Endothelial cell (in vitro differentiated cells): ENCODE results near the gene RIPOR3. TPM values are rescaled to one million over a fixed set of nuclear protein-coding genes. Genes with fewer than 3 reads are reported as not detected.

Source experiments
- DNase-seq: peaks from one replicate; pipeline ENCODE4 v3.0.0; 2021; ENCODE audit warnings: low spot score
- H3K27ac Mint-ChIP-seq: one replicate; pipeline ENCODE4 v1.8.0; 2021; ENCODE audit warnings: mixed read lengths, inconsistent platforms; ENCODE audit not compliant: unreplicated experiment
- H3K27me3 Mint-ChIP-seq: one replicate; pipeline ENCODE4 v1.8.0; 2021; ENCODE audit warnings: mild to moderate bottlenecking, moderate library complexity, mixed read lengths, inconsistent platforms; ENCODE audit not compliant: unreplicated experiment
- H3K36me3 Mint-ChIP-seq: one replicate; pipeline ENCODE4 v1.8.0; 2021; ENCODE audit warnings: mild to moderate bottlenecking, low read depth, mixed read lengths, inconsistent platforms; ENCODE audit not compliant: unreplicated experiment
- H3K4me1 Mint-ChIP-seq: one replicate; pipeline ENCODE4 v1.8.0; 2021; ENCODE audit warnings: mild to moderate bottlenecking, mixed read lengths, inconsistent platforms; ENCODE audit not compliant: unreplicated experiment
- H3K4me3 Mint-ChIP-seq: one replicate; pipeline ENCODE4 v1.8.0; 2021; ENCODE audit warnings: mild to moderate bottlenecking, mixed read lengths, inconsistent platforms; ENCODE audit not compliant: unreplicated experiment
- H3K9me3 Mint-ChIP-seq: one replicate; pipeline ENCODE4 v1.8.0; 2021; ENCODE audit warnings: mixed read lengths, inconsistent platforms; ENCODE audit not compliant: unreplicated experiment
- total RNA-seq: library from RNA; stranded (reverse); fragmentation: NEBNext Ultra II Directional; extraction: Animal tissue kit (Norgen Biotek cat#: 25700); gene quantifications from one replicate; pipeline ENCODE4 v1.2.1, GENCODE V29; 2021; ENCODE audit not compliant: unreplicated experiment
- TF ChIP-seq, protein P1 (sequence below): fragments of 200-600 bp; sonication (generic); IDR thresholded peaks from one replicate; pipeline ENCODE4 v1.5.0; 2021; ENCODE audit warnings: antibody characterized with exemption; ENCODE audit not compliant: unreplicated experiment

RIPOR3 gene
- total RNA-seq, 1 donor from 2014 or later = 11.2 TPM

GRCh38 chr20:50681359-50682064 lies 9.8 kb downstream of the RIPOR3 start:
- Mint-ChIP-seq H3K36me3 (peaks cover 4% of the 10 kb centered on the region), H3K9me3 (no peaks in the 10 kb centered on the region), H3K4me1 (peaks cover 3% of the 10 kb centered on the region), H3K27ac (no peak overlapping the region), H3K4me3 (no peak overlapping the region), H3K27me3 (no peaks in the 10 kb centered on the region)
- TF ChIP-seq, protein P1, sequence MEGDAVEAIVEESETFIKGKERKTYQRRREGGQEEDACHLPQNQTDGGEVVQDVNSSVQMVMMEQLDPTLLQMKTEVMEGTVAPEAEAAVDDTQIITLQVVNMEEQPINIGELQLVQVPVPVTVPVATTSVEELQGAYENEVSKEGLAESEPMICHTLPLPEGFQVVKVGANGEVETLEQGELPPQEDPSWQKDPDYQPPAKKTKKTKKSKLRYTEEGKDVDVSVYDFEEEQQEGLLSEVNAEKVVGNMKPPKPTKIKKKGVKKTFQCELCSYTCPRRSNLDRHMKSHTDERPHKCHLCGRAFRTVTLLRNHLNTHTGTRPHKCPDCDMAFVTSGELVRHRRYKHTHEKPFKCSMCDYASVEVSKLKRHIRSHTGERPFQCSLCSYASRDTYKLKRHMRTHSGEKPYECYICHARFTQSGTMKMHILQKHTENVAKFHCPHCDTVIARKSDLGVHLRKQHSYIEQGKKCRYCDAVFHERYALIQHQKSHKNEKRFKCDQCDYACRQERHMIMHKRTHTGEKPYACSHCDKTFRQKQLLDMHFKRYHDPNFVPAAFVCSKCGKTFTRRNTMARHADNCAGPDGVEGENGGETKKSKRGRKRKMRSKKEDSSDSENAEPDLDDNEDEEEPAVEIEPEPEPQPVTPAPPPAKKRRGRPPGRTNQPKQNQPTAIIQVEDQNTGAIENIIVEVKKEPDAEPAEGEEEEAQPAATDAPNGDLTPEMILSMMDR = no peak
- DNase-seq = no peak

- H3K27ac Mint-ChIP-seq = no peak overlapping the region
- H3K4me3 Mint-ChIP-seq = no peak overlapping the region
- peaks cover 4% of the 10 kb centered on the region for H3K36me3 Mint-ChIP-seq
- no peaks in the 10 kb centered on the region for H3K9me3 Mint-ChIP-seq
- peaks cover 7% of the 10 kb centered on the region for H3K4me1 Mint-ChIP-seq
- H3K27me3 Mint-ChIP-seq = no peaks in the 10 kb centered on the region
- TF ChIP-seq, protein P1 = no peak
- DNase-seq = no peak
Measured at GRCh38 chr20:50680105-50680960, 11.0 kb downstream of the RIPOR3 start.

DNA sequence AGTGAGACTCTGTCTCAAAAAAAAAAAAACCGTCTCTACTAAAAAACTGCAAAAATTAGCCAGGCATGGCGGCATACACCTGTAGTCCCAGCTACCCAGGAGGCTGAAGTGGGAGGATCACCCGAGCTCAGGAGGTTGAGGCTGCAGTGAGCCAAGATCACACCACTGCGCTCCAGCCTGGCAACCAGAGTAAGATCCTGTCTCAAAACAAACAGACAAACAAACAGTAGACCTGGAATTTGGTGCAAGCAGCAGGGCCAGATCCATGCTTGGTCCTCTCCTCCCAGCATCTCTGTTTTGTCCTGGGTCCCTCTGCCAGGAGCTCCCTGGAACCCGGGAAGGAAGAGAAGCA lies 11.6 kb downstream of the RIPOR3 start:
- Mint-ChIP-seq H3K4me1 (peaks cover 7% of the 10 kb centered on the region), H3K27me3 (no peaks in the 10 kb centered on the region), H3K4me3 (no peak overlapping the region), H3K36me3 (peaks cover 4% of the 10 kb centered on the region), H3K9me3 (no peaks in the 10 kb centered on the region), H3K27ac (no peak overlapping the region)
- TF ChIP-seq, protein P1 = no peak
- no peak for DNase-seq

- H3K27me3 Mint-ChIP-seq = peaks cover 5% of the 10 kb centered on the region
- no peak for DNase-seq
- H3K36me3 Mint-ChIP-seq = no peaks in the 10 kb centered on the region
- H3K9me3 Mint-ChIP-seq = no peaks in the 10 kb centered on the region
- no peak overlapping the region for H3K27ac Mint-ChIP-seq
- TF ChIP-seq, protein P1 = no peak
- peaks cover 12% of the 10 kb centered on the region for H3K4me1 Mint-ChIP-seq
- no peak overlapping the region for H3K4me3 Mint-ChIP-seq
Measured at GRCh38 chr20:50678169-50678898, 13.0 kb downstream of the RIPOR3 start.
